Epithelial cell of proximal tubule (primary cell): ENCODE results near the gene DNAAF8. TPM values are rescaled to one million over a fixed set of nuclear protein-coding genes. Genes with fewer than 3 reads are reported as not detected.

Source experiments
- DNase-seq: peaks from one replicate; pipeline ENCODE4 v3.0.0-alpha.2; 2011; ENCODE audit warnings: low read depth
- H3K4me3 ChIP-seq: 2 replicates; pipeline ENCODE4 v1.5.1; 2011; ENCODE audit warnings: low read depth, mild to moderate bottlenecking, low read length
- CTCF ChIP-seq: conservative IDR thresholded peaks from 2 replicates; pipeline ENCODE4 v1.5.1; 2012; ENCODE audit warnings: low read depth, mild to moderate bottlenecking, low read length
- total RNA-seq: library from RNA; depleted of rRNA; stranded (reverse); fragments of >200 nt; gene quantifications from 2 replicates; pipeline ENCODE4 v1.2.3, GENCODE V29; 2015

DNAAF8 gene
- total RNA-seq, 1 donor from 2014 or later, result not detected

DNA sequence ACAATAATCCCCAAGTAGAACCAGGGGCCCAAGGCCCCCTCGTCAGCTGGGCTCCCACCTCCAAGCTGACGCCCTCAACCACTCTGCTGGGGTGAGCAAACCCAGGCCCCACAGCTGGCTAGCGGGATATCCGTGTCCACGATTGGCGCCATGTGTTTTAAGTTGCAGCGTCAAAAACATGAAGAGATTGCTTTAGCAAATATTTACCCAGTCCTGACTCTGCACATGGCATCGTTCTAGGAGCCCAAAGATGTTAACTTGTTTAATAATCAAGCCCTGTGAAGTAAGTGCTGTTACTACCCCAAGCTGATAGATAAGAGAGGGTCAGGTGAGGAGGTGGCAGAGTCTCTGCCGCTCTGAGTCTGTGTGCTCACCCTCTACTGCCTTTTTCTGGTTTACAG is 54.2 kb downstream of the DNAAF8 start:
- no peak for DNase-seq
- no peak overlapping the region for H3K4me3 ChIP-seq
- TF ChIP-seq CTCF, result no peak

DNA sequence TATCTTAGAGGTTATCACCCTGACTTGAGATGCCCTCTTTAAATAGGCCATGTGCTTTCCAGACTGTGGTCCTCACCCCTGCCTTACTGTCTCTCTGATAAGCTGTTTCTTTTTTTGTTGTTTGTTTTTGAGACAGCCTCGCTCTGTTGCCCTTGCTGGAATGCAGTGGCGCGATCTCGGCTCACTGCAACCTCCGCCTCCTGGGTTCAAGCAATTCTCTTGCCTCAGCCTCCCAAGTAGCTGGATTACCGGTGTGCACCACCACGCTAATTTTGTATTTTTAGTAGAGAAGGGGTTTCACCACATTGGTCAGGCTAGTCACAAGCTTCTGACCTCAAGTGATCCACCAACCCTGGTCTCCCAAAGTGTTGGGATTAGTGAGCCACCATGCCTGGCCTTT is 54.6 kb downstream of the DNAAF8 start:
- H3K4me3 ChIP-seq, result no peak overlapping the region
- TF ChIP-seq CTCF, result no peak
- DNase-seq, result no peak

DNA sequence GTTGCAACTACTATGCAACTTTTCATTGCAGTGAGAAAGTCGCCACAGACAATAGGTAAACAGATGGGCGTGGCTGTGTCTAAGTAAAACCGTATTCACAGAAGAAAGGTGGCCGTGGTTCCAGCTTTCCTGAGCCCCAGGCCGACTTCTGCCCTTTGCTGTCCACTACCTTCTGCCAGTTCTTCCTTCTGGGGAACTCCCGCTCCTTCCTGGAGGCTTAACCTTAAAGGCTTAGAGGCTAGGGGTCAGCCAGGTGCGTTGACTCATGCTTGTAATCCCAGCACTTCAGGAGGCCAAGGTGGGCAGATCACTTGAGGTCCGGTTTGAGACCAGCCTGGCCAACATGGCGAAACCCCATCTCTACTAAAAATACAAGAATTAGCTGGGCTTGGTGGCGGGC is 55.9 kb downstream of the DNAAF8 start:
- no peak for TF ChIP-seq CTCF
- no peak for DNase-seq

GRCh38 chr16:4790871-4791270 is 56.5 kb downstream of the DNAAF8 start:
- H3K4me3 ChIP-seq, result no peak overlapping the region
- TF ChIP-seq CTCF, result no peak
- DNase-seq, result no peak

More for the DNA sequence above, 55.9 kb downstream of the DNAAF8 start:
- no peak overlapping the region for H3K4me3 ChIP-seq

DNA sequence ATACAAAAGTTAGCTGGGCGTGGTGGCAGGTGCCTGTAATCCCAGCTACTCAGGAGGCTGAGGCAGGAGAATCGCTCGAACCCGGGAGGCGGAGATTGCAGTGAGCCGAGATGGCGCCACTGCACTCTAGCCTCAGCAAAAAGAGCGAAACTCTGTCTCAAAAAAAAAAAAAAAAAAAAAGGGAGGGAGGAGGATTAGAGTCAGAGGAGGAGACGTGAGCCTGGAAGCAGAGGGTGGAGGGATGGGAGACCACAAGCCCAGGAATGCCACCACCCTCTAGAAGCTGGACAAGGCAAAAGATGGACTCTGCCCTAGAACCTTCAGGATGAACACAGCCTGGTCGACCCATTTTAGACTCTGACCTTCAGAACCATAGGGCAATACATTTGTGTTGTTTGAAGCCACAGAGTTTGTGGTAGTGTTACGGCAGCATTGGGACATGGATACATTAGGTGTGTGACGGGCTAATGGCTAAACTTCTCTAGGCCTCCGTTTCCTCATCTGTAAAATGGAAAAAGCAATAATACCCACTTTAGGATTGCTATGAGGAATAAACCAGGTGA is 58.7 kb downstream of the DNAAF8 start:
- DNase-seq, result no peak
- TF ChIP-seq CTCF, result no peak
- H3K4me3 ChIP-seq, result no peak overlapping the region

DNA sequence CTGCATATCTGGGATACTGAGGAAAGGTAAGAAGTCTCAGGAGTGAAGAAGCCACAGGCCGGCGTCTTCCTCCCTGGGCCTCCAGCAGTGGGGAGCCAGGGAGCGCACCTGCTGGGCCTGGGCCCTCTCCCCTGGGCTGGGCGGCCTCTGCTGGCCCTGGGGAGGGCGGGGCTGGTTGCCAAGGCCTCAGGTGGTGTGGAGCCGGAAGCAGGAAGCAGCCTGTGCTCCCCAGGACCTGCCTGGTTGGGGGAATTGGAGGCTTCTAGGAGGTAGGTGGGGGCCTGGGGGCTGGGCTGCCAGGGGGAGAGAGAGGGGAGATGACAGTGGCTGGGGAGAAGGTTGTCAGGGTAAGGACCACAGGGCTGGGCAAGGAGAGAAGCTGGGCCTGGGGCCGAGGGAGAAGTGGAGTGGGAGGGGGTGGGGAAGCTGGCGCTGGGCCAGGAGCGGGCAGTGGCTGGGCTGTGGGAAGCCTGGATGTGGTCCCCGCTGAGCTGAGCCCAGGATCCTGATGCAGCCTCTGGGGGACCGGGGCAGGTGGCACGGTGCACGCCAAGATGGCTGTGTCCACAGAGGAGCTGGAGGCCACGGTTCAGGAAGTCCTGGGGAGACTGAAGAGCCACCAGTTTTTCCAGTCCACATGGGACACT is 61.0 kb downstream of the DNAAF8 start, which contains the start of gene SMIM22:
SMIM22 (plus strand) TSS at position 189 of the 647 bp plus-strand sequence; CDS start at position 555, 366 bp downstream.
- no peak for TF ChIP-seq CTCF
- DNase-seq, result no peak
- no peak within 1 kb of the TSS for H3K4me3 ChIP-seq
